KMS-11 (cell line): Measurements from ENCODE around the gene OTUB1.

Experiments
- H2AFZ ChIP-seq: fragments of 200-600 bp; sonication (generic); 2 replicates; pipeline ENCODE4 v1.6.1; 2016; ENCODE audit warnings: antibody characterized with exemption, mixed run types, low read depth
- H3K27ac ChIP-seq: fragments of 200-600 bp; sonication (generic); 2 replicates; pipeline ENCODE4 v1.6.1; 2016; ENCODE audit warnings: mild to moderate bottlenecking, mixed run types
- H3K27me3 ChIP-seq: fragments of 200-600 bp; sonication (generic); 2 replicates; pipeline ENCODE4 v1.6.1; 2017; ENCODE audit warnings: mild to moderate bottlenecking, low read depth, mixed run types, moderate library complexity; ENCODE audit not compliant: insufficient read depth
- H3K36me3 ChIP-seq: fragments of 200-600 bp; sonication (generic); 2 replicates; pipeline ENCODE4 v1.6.1; 2017; ENCODE audit warnings: mild to moderate bottlenecking, mixed run types; ENCODE audit not compliant: insufficient read depth
- H3K4me1 ChIP-seq: fragments of 200-600 bp; sonication (generic); 2 replicates; pipeline ENCODE4 v1.6.1; 2016; ENCODE audit warnings: mild to moderate bottlenecking, low read depth, mixed run types; ENCODE audit not compliant: poor library complexity, severe bottlenecking
- H3K4me2 ChIP-seq: fragments of 200-600 bp; sonication (generic); 2 replicates; pipeline ENCODE4 v1.7.0; 2016; ENCODE audit warnings: mild to moderate bottlenecking, mixed run types
- H3K4me3 ChIP-seq: fragments of 200-600 bp; sonication (generic); IDR thresholded peaks from 2 replicates; pipeline ENCODE4 v1.6.1; 2017; ENCODE audit warnings: low read depth, low read length, mixed read lengths; ENCODE audit not compliant: insufficient read depth
- H3K79me2 ChIP-seq: fragments of 200-600 bp; sonication (generic); 2 replicates; pipeline ENCODE4 v1.6.1; 2016; ENCODE audit warnings: low read depth, mixed run types; ENCODE audit not compliant: insufficient read depth
- H3K9ac ChIP-seq: fragments of 200-600 bp; sonication (generic); 2 replicates; pipeline ENCODE4 v1.6.1; 2016; ENCODE audit warnings: mild to moderate bottlenecking, mixed run types
- H4K20me1 ChIP-seq: fragments of 200-600 bp; sonication (generic); 2 replicates; pipeline ENCODE4 v1.6.1; 2016; ENCODE audit warnings: mild to moderate bottlenecking, mixed run types; ENCODE audit not compliant: insufficient read depth
- TF ChIP-seq, protein P1 (sequence below): fragments of 200-600 bp; sonication (generic); conservative IDR thresholded peaks from 2 replicates; pipeline ENCODE4 v1.6.1; 2017; ENCODE audit warnings: low read depth, mild to moderate bottlenecking, antibody characterized with exemption, low read length, moderate library complexity, mixed read lengths

Gene OTUB1

DNA sequence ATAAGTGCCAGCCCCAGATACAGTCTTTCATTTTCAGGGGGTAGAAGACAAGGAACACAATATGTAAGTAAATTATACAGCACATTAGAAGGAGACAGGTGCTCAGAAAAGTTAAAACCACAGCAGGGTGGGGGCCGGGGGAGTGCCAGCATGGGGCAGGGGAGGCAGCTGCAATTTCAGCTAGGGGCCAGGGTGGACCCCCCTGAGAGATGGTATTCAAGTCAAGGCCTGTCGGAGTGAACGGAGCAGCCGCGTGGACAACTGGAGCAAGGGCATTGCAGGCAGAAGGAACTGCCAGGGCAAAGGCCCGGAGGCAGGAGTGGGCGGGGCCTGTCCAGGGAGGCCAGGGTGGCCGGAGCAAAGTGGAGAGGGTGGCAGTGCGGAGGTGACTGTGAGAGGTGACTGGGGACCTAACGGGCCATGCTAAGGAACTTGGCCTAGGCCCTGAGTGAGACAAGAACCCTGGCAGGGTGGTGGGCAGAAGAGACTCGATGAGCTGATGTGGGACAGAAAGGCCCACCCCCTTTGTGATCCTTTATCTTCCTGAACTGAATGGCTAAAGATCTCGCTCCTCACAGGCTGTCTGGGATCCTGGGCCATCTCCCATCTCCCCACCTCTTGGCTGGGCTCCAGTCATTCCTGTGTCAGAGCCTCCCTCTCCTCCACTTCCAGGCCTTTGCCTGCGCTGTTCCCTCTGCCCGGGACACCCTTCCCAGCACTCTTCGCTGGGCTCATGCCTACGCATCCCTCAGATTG lies 27.1 kb downstream of the OTUB1 start:
- H4K20me1 ChIP-seq, result no peaks in the 10 kb centered on the region
- no peaks in the 10 kb centered on the region for H3K79me2 ChIP-seq
- no peaks in the 10 kb centered on the region for H3K36me3 ChIP-seq
- no peak overlapping the region for H3K4me2 ChIP-seq
- no peak overlapping the region for H3K27ac ChIP-seq
- no peak overlapping the region for H3K4me3 ChIP-seq
- H2AFZ ChIP-seq, result no peak overlapping the region
- no peak overlapping the region for H3K9ac ChIP-seq
- no peaks in the 10 kb centered on the region for H3K4me1 ChIP-seq
- H3K27me3 ChIP-seq, result no peaks in the 10 kb centered on the region
- TF ChIP-seq, protein P1, sequence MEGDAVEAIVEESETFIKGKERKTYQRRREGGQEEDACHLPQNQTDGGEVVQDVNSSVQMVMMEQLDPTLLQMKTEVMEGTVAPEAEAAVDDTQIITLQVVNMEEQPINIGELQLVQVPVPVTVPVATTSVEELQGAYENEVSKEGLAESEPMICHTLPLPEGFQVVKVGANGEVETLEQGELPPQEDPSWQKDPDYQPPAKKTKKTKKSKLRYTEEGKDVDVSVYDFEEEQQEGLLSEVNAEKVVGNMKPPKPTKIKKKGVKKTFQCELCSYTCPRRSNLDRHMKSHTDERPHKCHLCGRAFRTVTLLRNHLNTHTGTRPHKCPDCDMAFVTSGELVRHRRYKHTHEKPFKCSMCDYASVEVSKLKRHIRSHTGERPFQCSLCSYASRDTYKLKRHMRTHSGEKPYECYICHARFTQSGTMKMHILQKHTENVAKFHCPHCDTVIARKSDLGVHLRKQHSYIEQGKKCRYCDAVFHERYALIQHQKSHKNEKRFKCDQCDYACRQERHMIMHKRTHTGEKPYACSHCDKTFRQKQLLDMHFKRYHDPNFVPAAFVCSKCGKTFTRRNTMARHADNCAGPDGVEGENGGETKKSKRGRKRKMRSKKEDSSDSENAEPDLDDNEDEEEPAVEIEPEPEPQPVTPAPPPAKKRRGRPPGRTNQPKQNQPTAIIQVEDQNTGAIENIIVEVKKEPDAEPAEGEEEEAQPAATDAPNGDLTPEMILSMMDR, result no peak

DNA sequence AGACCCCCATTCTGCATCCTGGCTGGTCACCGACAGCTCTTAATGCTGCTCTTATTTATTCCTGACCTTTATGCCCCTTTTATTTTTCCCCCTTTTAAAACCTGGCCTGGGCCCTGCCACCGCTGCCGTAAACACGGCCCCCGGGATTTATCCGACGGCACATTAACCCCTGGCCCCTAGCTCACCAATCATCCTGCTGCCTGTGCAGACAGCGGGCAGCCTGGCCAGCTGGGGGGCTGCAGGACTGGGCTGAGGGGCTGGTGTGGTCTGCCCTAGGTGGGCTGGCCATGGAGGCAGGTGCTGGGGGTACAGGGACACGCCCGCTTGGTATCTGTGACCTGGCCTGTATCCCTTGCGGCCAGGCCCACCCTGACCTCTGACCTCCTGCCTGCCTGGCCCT lies 28.1 kb downstream of the OTUB1 start:
- H3K4me2 ChIP-seq, result no peak overlapping the region
- H3K27ac ChIP-seq, result no peak overlapping the region
- H3K4me3 ChIP-seq, result no peak overlapping the region
- TF ChIP-seq, protein P1, result no peak
- no peaks in the 10 kb centered on the region for H3K36me3 ChIP-seq
- no peak overlapping the region for H3K9ac ChIP-seq
- no peaks in the 10 kb centered on the region for H3K79me2 ChIP-seq
- H4K20me1 ChIP-seq, result no peaks in the 10 kb centered on the region
- no peaks in the 10 kb centered on the region for H3K27me3 ChIP-seq
- H3K4me1 ChIP-seq, result no peaks in the 10 kb centered on the region
- H2AFZ ChIP-seq, result no peak overlapping the region

DNA sequence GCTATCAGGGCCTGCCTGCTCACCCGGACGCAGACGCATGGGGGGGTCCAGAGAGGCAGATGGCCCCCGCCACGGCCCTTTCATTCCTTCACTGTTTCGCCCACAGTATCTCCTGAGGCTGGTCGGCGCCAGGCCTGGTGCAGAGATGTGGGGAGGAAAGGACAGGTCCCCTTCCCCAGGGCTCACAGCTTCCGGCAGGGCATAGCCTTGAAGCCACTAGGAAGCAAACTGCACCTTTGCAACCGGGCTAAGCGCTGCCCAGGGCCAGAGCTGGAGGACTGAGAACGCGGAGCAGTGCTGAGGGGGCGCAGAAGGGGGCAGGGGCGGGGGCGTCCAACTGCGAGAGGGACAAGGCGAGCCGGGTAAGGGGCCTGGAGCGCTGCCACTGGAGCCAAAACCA lies 29.3 kb downstream of the OTUB1 start:
- H4K20me1 ChIP-seq, result no peaks in the 10 kb centered on the region
- no peak overlapping the region for H2AFZ ChIP-seq
- H3K27ac ChIP-seq, result no peak overlapping the region
- no peak overlapping the region for H3K9ac ChIP-seq
- H3K4me3 ChIP-seq, result no peak overlapping the region
- H3K79me2 ChIP-seq, result no peaks in the 10 kb centered on the region
- H3K27me3 ChIP-seq, result no peaks in the 10 kb centered on the region
- no peaks in the 10 kb centered on the region for H3K36me3 ChIP-seq
- TF ChIP-seq, protein P1, result no peak
- H3K4me2 ChIP-seq, result no peak overlapping the region
- H3K4me1 ChIP-seq, result no peaks in the 10 kb centered on the region

DNA sequence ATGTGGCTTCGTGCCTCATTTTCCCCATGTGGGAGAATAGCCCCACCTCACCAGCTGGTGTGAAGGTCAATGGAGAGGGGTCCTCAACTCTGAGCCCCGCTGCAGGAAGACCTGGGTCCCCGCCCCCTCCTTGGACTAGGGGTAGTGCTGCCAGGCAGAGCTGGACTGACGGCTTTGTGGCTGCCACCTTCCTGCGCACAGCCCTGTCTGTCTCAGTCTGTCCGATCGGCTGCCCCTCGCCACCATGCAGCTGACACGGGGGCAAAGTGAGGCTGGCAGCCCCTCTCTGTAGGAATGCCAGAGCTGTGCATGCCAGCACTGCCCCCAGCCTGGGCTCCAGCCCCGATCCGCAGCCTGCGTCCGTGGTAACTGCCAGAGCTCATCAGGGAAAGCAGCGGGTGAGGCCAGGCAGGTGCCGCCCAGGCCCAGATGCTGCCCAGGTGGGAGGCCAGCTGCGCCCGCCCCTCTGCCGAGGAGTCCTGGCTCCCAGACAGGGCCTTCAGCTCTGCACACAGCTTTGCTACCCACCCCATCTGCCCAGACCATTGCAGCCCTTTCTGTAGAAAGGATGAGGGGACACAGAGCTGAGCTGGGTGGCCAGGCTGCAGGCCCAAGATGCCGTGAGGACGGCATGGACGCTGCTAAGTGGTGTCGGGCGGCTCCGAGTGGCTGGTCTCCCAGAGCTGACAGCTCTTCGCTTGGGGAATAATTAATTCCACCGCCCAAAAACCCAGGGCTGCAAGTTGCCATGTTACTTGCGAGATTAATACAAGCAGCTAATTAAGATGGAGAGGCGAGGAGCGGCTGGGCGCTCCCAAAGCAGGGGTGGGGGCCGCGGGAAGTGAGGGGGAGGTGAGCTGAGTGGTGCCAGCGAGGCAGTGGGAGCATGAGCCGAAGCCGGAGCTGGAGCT lies 30.0 kb downstream of the OTUB1 start:
- no peak overlapping the region for H3K27ac ChIP-seq
- no peak overlapping the region for H3K4me2 ChIP-seq
- H3K79me2 ChIP-seq, result no peaks in the 10 kb centered on the region
- no peaks in the 10 kb centered on the region for H3K4me1 ChIP-seq
- TF ChIP-seq, protein P1, result no peak
- H3K9ac ChIP-seq, result no peak overlapping the region
- H4K20me1 ChIP-seq, result no peaks in the 10 kb centered on the region
- H3K27me3 ChIP-seq, result no peaks in the 10 kb centered on the region
- H2AFZ ChIP-seq, result no peak overlapping the region
- H3K36me3 ChIP-seq, result no peaks in the 10 kb centered on the region
- H3K4me3 ChIP-seq, result no peak overlapping the region
